Stimulated activated CD8-positive, alpha-beta memory T cell treated with anti-CD3 and anti-CD28 coated beads, Interleukin-7, amount 100 ng/mL, for 1 hour (primary cell): ENCODE results near the gene KREMEN1.
A peak's percentile ranks its signal among the peaks of the same experiment; 100 is the strongest.

ENCODE experiments used
- DNase-seq, 2 donors: peaks; one replicate each; pipeline ENCODE4 v3.0.0-alpha.2; 2020; ENCODE audit warnings: low read depth in 2 of 2

Gene KREMEN1

GRCh38 chr22:29049655-29050263 is 23.1 kb upstream of the KREMEN1 start:
- no peak for DNase-seq

- no peak for DNase-seq
Measured at GRCh38 chr22:29050457-29050856, 22.4 kb upstream of the KREMEN1 start.

DNA sequence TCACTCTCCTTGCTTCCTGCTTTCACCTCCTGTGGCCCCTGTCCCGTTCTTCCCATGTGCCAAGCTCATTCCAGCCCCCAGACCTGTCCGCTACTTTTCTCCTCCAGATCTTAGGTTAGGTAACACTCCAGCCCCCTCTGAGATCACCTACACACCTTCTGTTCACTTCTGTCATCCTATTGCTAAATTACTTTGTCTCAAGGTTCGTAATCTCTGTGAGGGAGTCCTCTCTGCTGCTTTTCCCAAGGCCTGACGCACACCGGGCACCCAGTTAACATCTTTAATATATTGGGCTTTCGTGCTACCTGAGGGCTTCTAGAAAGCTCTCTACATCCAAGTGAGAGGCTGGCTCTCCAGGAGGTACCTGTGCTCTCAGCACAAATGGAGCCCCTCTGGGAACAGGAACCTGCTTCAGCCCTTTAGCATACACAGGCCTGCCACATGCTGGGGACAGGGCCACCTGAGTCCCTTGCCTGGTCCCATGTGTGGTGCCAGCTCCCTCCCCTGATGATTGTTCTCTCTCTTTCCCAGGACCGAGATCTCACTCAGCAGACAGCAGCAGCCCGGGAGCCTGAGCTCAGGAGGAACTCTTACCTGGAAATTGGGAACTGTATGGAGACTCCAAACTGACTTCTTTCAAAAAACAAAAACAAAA is 19.7 kb upstream of the KREMEN1 start:
- no peak for DNase-seq

- DNase-seq, result no peak
Measured at GRCh38 chr22:29054251-29054767, 18.5 kb upstream of the KREMEN1 start.

DNA sequence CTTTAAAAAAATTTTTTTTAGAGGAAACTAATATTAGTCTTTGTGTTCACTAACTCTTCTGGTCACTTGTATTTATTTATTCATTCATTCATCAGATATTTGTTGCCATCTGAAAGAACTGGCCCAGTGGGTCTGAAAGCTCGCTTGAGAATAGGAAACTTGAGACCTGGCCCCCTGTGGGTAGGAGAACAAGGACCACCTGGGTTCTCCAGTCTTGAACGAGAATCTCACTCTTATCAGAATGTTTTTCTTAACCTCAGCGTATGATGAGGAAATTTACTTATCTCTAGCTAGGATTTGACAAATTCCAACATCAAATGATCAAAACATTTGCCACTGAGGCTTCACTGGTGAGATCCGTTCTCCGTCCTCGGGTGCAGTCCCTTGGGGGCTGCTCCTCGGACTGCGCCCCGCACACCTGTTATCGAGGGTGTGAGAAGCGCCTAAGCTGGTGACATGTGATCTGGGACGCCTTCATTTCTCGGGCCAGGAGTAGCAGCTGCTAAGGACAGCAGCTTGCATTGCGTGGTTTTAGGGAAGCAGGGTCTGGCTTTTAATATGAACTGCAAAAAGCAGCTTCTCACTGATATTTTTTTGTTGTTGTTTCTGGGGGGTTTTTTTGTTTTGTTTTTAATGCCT is 17.5 kb upstream of the KREMEN1 start:
- no peak for DNase-seq

DNA sequence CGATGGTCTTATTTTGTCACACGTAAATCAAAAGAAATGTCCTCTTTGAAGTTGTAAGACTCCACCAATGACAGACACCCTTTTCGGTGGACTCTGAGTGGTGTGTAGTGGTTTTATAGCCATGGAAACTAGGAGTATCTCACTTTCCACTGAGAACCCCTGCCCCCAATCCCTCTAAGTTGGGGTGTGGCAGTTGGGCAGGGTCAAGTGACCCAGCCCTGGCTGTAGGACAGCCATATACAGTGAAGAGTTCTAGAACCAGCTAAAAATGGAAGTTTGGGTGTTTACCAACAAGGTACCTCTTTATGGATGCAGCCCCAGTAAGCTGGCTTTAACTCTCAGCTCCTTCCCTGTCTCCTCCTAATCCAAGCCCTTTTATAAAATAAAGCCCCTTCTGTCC is 16.4 kb upstream of the KREMEN1 start:
- DNase-seq, result no peak

- no peak for DNase-seq
Measured at GRCh38 chr22:29060251-29060869, 12.5 kb upstream of the KREMEN1 start.

DNA sequence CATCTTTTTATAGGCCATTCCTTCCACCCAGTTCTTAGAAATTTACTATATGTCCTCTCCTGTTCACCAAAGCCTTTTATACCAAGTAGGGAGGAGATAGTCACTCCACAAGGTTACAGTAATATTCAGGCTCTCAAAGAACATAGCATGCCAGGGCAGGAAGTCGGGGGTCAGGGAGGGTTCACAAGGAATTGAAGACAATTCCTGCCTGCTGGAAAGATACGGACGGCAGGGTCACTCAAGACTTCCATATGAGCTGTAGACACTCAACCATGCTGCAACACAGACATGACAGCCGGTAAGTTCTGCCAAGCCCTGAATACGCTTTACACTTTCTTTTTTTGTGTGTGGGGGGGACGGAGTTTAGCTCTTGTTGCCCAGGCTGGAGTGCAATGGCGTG is 11.9 kb upstream of the KREMEN1 start:
- DNase-seq, result no peak

- DNase-seq, result no peak
Measured at GRCh38 chr22:29061773-29062172, 11.1 kb upstream of the KREMEN1 start, which contains the start of gene C22orf31. Gene C22orf31, minus strand, starts transcription at chr22:29061831. Its CDS starts 39 bp downstream, at chr22:29061792.

DNA sequence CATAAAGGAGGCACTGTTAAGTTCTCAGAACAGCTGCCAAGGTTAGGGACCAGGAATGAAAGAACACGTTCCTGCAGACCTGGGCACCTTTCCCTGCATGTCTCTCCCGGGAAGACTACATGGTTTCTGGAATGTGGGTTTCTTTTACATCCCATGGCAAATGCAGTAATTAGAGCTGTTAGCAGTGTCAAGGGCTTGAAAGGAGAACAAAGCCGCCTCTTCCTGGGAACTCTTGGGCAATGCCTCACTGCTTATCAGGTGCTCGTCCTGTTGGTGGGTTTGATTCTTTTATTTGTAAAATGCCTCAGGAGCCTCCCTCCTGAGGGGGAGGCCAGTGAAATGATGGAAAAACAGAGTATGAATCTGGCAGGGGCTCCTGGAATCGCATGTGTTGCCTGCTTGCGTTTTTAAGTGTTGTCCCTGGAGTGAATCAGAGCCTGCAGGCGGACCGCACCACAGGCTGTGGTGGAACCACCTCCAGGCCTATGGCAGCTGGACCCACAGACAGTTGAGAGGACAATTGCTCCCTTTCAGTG is 10.5 kb upstream of the KREMEN1 start:
- DNase-seq, result no peak

GRCh38 chr22:29065468-29066190 is 7.2 kb upstream of the KREMEN1 start:
- no peak for DNase-seq

GRCh38 chr22:29069463-29069862 is 3.4 kb upstream of the KREMEN1 start:
- DNase-seq, result no peak

DNA sequence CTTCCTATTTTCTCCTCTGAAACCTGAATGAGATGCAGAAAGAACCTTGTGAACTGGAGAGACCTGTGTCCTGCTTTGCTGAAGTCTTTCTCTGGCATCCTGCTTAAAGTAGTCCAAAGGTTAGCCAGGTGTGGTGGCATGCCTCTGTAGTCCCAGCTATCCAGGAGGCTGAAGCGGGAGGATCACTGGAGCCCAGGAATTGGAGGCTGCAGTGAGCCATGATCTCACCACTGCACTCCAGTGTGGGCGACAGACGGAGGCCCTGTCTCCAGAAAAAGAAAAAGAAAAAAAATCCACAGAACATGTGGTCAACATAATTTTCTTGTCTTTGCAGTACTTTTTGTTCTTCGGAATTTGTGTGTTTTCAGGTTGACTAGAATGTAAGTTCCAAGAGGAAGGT is 2.3 kb upstream of the KREMEN1 start:
- DNase-seq, result no peak

DNA sequence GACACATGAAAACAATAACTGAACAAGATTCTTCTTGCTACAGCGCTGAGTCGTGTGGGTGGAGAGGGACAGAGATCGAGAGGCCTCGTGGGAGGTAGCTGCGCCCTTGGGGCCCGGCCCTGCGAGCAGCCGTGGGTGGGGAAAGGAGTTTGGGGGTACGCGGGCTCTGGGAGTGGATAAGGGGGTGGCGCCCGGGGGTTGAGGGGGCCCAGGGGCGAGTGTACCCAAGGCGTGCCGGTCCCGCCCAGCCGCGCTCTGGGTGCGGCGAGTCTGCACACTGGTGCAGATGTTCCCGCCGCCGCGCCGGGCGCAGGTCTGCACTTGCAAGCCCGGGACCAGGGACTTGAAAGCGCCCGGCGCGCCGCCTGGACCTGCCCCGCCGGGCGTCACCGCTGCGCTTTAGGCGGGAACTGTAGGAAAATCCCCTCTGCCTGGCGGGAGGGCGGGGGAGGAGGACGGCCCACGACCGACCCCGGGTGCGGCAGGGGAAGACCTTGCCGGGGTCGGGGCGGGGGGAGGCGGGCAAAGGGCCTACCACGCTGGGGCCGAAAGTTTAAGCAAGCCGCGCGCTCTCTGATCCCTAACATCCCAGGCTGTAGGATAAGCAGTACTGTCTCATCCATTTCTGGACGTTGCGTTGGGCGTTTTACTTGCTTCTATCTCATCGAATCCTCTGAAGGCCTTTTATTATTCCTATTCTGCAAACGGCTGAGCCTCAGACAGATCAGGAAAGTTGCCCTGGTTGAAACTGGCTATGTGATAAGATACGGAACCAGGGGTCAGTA is 1.4 kb upstream of the KREMEN1 start:
- DNase-seq, result no peak

DNA sequence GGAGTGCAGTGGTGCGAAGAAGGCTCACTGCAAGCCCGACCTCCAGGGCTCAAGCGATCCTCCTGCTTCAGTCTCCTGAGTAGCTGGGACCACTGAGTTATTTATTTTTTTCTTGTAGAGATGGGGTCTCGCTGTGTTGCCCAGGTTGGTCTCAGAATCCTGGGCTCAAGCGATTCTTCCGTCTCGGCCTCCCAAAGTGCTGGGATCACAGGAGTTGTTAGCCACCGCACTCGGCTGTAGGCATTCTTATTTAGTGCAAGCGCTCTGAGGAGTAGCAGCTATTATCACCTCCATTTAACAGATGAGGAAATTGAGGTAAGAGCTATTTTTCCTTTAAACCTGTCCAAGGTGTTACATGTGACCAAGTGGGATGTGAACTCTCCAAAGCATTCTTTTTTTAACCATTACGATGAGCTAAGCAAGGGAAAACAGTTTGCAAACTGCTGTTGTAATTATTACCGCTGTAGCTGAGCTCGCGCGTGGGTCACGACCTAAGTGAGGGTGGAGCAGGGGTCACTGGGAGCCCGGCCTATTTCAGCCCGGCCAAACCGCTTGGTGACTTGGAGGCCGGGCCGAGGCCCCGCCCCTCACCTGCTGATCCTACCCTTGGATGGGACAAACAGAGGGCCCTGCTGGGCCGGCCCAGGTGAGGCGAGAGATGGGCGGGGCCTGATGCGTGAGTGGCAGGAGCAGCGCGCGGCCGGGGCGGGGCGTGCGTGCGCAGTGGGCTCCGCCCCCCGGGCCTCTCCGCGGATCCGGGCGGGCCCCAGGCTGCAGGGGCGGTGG is 449 bp upstream of the KREMEN1 start:
- DNase-seq, result peak; percentile 54 to 58

DNA sequence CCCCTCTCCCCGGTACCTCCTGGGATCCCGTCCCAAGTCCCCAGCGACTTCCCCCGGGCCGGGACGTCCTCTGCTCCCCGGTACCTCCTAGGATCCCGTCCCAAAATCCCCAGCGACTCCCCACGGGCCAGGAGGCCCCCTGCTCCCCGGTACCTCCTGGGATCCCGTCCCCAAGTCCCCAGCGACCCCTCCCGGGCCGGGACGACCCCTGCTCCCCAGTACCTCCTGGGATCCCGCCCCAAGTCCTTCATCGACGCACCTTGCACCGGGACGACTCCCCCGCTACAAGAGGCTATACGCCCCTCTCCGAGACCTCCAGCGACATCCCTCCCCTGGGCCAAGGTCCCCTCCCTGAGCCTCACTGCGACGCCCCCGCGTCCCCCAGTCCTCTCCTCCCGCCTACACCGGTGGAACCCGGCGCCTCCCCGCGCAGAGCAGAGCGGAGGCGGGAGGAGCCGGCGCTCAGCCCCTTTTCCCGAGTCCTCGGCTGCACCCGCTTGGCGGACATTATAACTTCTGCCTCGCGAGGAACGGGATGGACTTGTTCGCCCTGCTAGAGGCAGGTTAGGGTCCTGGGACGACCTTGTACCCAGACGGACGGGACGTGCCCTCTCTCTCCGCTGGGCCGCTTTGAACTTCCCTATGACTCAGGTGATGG is 912 bp downstream of the KREMEN1 start:
- no peak for DNase-seq

- no peak for DNase-seq
Measured at GRCh38 chr22:29074276-29074772, 1.5 kb downstream of the KREMEN1 start.

- no peak for DNase-seq
Measured at GRCh38 chr22:29078036-29078868, 5.4 kb downstream of the KREMEN1 start.
